ENCODE measurements around the gene TUBD1.
"Not testable (repeated sequence)": the region's sequence is repeated elsewhere in the genome, so short reads cannot be mapped to it uniquely, and the experiment has no call there.

Gene TUBD1, protein sequence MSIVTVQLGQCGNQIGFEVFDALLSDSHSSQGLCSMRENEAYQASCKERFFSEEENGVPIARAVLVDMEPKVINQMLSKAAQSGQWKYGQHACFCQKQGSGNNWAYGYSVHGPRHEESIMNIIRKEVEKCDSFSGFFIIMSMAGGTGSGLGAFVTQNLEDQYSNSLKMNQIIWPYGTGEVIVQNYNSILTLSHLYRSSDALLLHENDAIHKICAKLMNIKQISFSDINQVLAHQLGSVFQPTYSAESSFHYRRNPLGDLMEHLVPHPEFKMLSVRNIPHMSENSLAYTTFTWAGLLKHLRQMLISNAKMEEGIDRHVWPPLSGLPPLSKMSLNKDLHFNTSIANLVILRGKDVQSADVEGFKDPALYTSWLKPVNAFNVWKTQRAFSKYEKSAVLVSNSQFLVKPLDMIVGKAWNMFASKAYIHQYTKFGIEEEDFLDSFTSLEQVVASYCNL

DNA sequence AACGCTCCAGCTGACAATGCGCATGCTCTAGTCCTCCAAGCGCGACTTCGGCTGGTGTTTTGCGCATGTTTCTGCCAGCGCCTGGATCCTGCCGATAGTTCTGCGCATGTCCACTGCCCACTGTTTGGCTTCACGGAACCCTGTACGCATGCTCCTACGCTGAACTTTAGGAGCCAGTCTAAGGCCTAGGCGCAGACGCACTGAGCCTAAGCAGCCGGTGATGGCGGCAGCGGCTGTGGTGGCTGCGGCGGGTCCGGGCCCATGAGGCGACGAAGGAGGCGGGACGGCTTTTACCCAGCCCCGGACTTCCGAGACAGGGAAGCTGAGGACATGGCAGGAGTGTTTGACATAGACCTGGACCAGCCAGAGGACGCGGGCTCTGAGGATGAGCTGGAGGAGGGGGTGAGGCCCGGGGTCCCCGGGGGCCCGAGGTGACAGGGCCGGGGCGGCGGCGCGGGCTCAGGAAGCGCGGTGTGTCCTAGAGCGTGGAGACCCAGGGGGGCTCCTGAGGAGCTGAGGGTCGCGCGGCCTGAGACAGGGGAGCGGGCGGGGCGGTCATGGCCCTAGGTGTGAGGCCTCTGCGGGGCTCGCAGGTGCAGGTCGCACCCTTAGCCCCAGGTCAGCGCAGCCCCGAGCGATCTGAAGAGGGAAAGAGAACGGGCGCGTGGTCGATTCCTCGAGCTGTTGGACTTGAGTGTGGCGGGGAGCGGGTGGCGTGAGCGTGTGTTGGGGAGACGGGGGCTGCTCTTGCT is at the start of gene TUBD1, which contains the start of gene RPS6KB1:
TUBD1 (minus strand) TSS at position 20 of the 752 bp plus-strand sequence. CDS start 1,941 bp downstream, outside the sequence.
RPS6KB1 (plus strand) TSS at position 198 of the 752 bp plus-strand sequence; CDS start at position 262, 64 bp downstream.
- Histone ChIP-seq H3K4me1 (ENCODE audit: insufficient read depth, low read length) (0 out of 2 replicates have a peak, but pooled peaks cover 6% of the 10 kb centered on the region), H3K27me3 (ENCODE audit: insufficient read depth, low read length) (no peaks in the 10 kb centered on the region), H3K36me3 (ENCODE audit: insufficient read depth, low read depth, low read length) (peaks cover 12% of the 10 kb centered on the region), H3K4me3 (ENCODE audit: low read length) (peak within 1 kb of the TSS; percentile 89), H3K27ac (ENCODE audit: low read length) (no peak within 1 kb of the TSS), H3K9me3 (ENCODE audit: insufficient read depth, low read depth, low read length) (no peaks in the 10 kb centered on the region), H3K9ac (ENCODE audit: low read depth, low read length) (peak within 1 kb of the TSS; percentile 76; the same call in 1 of the 2 replicates)

DNA sequence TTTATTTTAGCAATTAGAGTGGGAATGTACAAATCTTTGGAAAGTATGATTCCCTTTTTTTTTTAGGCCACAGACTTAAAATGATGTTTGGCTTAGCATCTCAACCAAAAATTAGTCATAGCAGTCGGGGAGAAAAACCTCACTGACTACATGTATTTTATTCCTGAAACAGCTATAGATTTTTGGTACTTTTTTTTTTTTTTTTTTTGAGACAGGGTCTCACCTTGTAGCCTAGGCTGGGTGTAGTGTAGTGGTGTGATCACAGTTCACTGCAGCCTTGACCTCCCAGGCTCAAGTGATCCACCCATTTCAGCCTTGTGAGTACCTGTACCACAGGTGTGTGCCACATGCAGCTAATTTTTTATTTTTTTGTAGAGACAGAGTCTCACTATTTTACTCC is 48.4 kb upstream of the TUBD1 start:
- H3K9ac ChIP-seq (ENCODE audit: low read depth, low read length) = no peak overlapping the region
- no peaks in the 10 kb centered on the region for H3K4me1 ChIP-seq (ENCODE audit: insufficient read depth, low read length)
- H3K36me3 ChIP-seq (ENCODE audit: insufficient read depth, low read depth, low read length) = peaks cover 47% of the 10 kb centered on the region
- H3K27me3 ChIP-seq (ENCODE audit: insufficient read depth, low read length) = no peaks in the 10 kb centered on the region
- H3K27ac ChIP-seq (ENCODE audit: low read length) = no peak overlapping the region
- no peaks in the 10 kb centered on the region for H3K9me3 ChIP-seq (ENCODE audit: insufficient read depth, low read depth, low read length)
- H3K4me3 ChIP-seq (ENCODE audit: low read length) = no peak overlapping the region

DNA sequence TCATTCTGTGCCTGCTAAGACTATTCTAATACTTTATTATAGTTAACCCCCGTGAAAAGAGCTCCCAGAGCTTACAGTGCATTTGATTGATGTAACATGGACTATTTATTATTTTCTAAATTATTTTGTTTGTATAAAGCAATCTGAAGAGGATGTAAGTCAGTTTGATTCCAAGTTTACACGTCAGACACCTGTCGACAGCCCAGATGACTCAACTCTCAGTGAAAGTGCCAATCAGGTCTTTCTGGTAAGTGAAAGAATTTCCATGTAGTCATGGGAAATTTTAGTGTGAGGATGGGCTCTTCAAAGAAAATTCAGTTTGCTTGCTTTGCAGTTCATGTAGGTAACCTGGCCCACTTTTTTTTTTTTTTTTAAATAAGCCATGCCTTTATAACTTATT is 48.0 kb upstream of the TUBD1 start:
- H3K36me3 ChIP-seq (ENCODE audit: insufficient read depth, low read depth, low read length) = peaks cover 47% of the 10 kb centered on the region

DNA sequence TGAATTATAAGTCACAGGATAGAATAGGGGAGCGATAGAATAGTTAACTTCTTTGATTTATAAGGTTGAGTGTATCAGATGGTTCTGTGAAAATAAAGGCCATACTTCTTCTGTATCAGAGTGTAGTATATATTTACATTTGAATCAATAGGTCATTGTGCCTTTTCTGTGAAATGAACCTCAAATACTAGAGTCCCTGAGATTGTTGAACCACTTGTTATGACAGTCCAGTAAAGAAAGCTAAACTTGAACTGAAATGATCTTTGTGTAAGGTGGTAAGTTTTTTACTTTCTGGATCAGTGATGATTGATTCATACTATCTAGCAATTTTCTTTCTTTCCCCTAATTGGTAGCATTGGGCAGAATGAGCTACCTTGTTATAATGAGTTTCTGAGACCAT is 40.6 kb upstream of the TUBD1 start:
- not testable (repeated sequence) for H3K9ac ChIP-seq (ENCODE audit: low read depth, low read length); H3K4me3 ChIP-seq (ENCODE audit: low read length); H3K27me3 ChIP-seq (ENCODE audit: insufficient read depth, low read length); H3K9me3 ChIP-seq (ENCODE audit: insufficient read depth, low read depth, low read length); H3K27ac ChIP-seq (ENCODE audit: low read length); H3K4me1 ChIP-seq (ENCODE audit: insufficient read depth, low read length)
- peaks cover 71% of the 10 kb centered on the region for H3K36me3 ChIP-seq (ENCODE audit: insufficient read depth, low read depth, low read length)

More for the DNA sequence above, 48.0 kb upstream of the TUBD1 start:
- H3K4me3 ChIP-seq (ENCODE audit: low read length); H3K9ac ChIP-seq (ENCODE audit: low read depth, low read length); H3K9me3 ChIP-seq (ENCODE audit: insufficient read depth, low read depth, low read length); H3K4me1 ChIP-seq (ENCODE audit: insufficient read depth, low read length); H3K27ac ChIP-seq (ENCODE audit: low read length); H3K27me3 ChIP-seq (ENCODE audit: insufficient read depth, low read length): not testable (repeated sequence)

DNA sequence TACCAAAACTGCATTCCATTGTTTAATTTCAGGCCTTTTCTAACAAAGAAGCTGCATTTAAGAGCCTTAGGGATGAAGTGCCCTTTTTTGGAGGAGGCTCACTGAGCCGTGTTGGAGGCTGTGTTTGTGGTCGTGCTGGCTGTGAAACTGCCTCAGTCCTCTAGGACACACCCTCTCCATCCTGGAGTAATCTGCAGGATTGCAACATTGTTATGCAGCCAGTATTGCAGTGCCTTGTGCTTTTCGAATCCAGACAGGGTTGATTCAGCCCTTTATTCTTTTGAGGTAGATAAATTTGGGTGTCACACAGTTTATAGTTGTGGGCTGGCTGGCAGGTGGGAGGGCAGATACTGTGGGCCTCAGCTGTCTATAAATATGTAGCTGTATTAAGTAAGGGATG is 38.0 kb upstream of the TUBD1 start:
- H3K27me3 ChIP-seq (ENCODE audit: insufficient read depth, low read length); H3K4me1 ChIP-seq (ENCODE audit: insufficient read depth, low read length); H3K27ac ChIP-seq (ENCODE audit: low read length); H3K9ac ChIP-seq (ENCODE audit: low read depth, low read length); H3K9me3 ChIP-seq (ENCODE audit: insufficient read depth, low read depth, low read length); H3K4me3 ChIP-seq (ENCODE audit: low read length): not testable (repeated sequence)
- H3K36me3 ChIP-seq (ENCODE audit: insufficient read depth, low read depth, low read length) = peaks cover 67% of the 10 kb centered on the region

DNA sequence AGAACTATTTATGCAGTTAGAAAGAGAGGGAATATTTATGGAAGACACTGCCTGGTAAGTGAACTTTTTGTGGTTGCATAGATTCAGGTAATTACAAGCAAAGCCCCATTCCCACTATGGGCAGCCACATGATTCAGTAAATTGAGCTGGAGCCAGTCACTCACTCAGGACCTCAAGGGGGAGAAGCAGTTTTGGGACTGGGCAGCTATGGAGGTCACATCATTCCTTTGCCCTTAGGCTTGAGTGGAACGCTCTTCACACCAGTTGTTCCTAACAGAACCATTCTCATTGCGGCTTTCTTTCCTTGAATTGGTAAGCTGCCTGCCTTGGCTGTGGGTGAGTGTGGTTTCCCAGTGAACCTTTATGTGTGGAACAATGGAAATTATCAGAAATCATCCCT is 37.4 kb upstream of the TUBD1 start:
- H3K27me3 ChIP-seq (ENCODE audit: insufficient read depth, low read length); H3K4me3 ChIP-seq (ENCODE audit: low read length); H3K9me3 ChIP-seq (ENCODE audit: insufficient read depth, low read depth, low read length); H3K9ac ChIP-seq (ENCODE audit: low read depth, low read length); H3K27ac ChIP-seq (ENCODE audit: low read length); H3K4me1 ChIP-seq (ENCODE audit: insufficient read depth, low read length): not testable (repeated sequence)
- peaks cover 68% of the 10 kb centered on the region for H3K36me3 ChIP-seq (ENCODE audit: insufficient read depth, low read depth, low read length)

DNA sequence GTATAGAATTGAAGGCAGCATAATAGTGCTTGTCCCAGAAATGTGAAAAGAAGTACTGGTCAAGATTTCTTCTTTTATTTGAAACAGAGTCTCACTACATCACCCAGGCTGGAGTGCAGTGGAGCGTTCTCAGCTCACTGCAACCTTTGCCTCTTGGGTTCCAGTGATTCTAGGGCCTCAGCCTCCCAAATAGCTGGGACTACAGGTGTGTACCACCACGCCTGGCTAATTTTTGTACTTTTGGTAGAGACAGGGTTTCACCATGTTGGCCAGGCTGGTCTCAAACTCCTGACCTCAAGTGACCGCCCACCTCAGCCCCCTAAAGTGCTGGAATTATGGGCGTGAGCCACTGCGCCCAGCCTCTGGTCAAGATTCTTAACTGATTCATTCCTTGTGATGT is 27.9 kb upstream of the TUBD1 start:
- H3K9me3 ChIP-seq (ENCODE audit: insufficient read depth, low read depth, low read length); H3K4me1 ChIP-seq (ENCODE audit: insufficient read depth, low read length); H3K27me3 ChIP-seq (ENCODE audit: insufficient read depth, low read length); H3K9ac ChIP-seq (ENCODE audit: low read depth, low read length); H3K4me3 ChIP-seq (ENCODE audit: low read length); H3K27ac ChIP-seq (ENCODE audit: low read length): not testable (repeated sequence)
- peaks cover 29% of the 10 kb centered on the region for H3K36me3 ChIP-seq (ENCODE audit: insufficient read depth, low read depth, low read length)

DNA sequence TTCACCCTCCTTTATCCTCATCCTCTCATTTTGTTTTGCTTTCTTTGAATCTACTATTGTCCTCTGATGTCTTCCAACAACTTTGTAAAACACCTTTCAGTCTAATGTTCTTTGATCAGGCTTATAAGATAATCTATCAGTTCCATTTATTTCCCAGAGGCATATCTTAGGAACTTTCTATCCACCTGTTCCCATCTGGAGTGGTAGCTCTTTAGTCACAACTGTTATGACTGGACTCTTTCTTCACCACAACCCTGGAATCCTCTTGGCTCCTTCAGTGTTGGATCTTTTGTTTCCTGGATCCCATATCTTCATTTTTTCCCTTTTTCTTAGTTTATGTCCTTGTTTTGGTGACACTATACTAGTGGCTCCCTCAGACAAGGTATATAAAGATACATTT is 23.7 kb upstream of the TUBD1 start:
- Histone ChIP-seq H3K27ac (ENCODE audit: low read length) (no peak overlapping the region), H3K4me3 (ENCODE audit: low read length) (no peak overlapping the region), H3K4me1 (ENCODE audit: insufficient read depth, low read length) (no peaks in the 10 kb centered on the region), H3K27me3 (ENCODE audit: insufficient read depth, low read length) (no peaks in the 10 kb centered on the region), H3K36me3 (ENCODE audit: insufficient read depth, low read depth, low read length) (peaks cover 51% of the 10 kb centered on the region), H3K9me3 (ENCODE audit: insufficient read depth, low read depth, low read length) (no peaks in the 10 kb centered on the region), H3K9ac (ENCODE audit: low read depth, low read length) (no peak overlapping the region)

DNA sequence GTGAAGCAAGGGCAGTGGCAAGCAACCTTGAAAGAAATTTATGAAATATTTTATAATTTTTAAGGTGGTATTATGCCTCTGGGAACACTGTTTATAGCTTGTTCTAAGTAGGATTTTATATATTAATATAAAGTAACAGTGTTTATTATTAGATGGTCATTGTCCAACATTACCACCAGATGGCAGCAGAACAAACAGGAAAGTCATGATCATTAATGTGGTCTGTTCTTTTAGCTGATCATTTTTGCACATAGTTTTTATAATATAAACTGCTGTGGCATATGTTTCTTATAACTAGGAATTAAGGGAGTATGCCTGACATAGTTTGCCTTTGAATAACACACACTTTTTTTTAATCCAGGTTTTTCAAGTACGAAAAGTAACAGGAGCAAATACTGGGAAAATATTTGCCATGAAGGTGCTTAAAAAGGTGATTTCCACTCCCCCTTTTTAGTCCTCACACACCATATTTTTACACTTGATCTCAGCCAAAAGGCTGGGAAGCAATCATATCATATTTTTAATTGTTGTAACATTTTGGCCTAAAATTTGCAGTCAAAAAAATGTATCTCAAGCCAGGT is 21.6 kb upstream of the TUBD1 start:
- peaks cover 43% of the 10 kb centered on the region for H3K36me3 ChIP-seq (ENCODE audit: insufficient read depth, low read depth, low read length)
- H3K27ac ChIP-seq (ENCODE audit: low read length) = no peak overlapping the region

DNA sequence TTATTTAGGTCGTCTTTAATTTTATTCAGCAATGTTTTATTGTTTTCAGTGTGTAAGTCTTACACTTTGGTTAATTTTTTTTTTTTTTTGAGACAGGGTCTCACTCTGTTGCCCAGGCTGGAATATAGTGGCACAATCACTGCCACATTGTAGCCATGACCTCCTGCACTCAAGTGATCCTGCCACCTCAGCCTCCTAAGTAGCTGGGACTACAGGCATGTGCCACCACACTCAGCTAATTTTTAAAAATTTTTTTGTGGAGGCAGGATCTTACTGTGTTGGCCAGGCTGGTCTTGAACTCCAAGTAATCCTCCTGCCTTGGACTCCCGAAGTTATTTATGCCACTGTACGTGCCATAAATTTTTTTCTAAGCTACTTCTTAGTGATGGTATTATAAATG is 14.7 kb upstream of the TUBD1 start:
- Histone ChIP-seq H3K9ac (ENCODE audit: low read depth, low read length) (no peak overlapping the region), H3K4me1 (ENCODE audit: insufficient read depth, low read length) (no peaks in the 10 kb centered on the region), H3K27ac (ENCODE audit: low read length) (no peak overlapping the region), H3K9me3 (ENCODE audit: insufficient read depth, low read depth, low read length) (no peaks in the 10 kb centered on the region), H3K4me3 (ENCODE audit: low read length) (no peak overlapping the region), H3K27me3 (ENCODE audit: insufficient read depth, low read length) (no peaks in the 10 kb centered on the region), H3K36me3 (ENCODE audit: insufficient read depth, low read depth, low read length) (0 out of 2 replicates have a peak, but pooled peaks cover 10% of the 10 kb centered on the region)

More for the DNA sequence above, 21.6 kb upstream of the TUBD1 start:
- Histone ChIP-seq H3K27me3 (ENCODE audit: insufficient read depth, low read length) (no peaks in the 10 kb centered on the region), H3K4me3 (ENCODE audit: low read length) (no peak overlapping the region), H3K4me1 (ENCODE audit: insufficient read depth, low read length) (no peaks in the 10 kb centered on the region), H3K9me3 (ENCODE audit: insufficient read depth, low read depth, low read length) (no peaks in the 10 kb centered on the region), H3K9ac (ENCODE audit: low read depth, low read length) (no peak overlapping the region)

DNA sequence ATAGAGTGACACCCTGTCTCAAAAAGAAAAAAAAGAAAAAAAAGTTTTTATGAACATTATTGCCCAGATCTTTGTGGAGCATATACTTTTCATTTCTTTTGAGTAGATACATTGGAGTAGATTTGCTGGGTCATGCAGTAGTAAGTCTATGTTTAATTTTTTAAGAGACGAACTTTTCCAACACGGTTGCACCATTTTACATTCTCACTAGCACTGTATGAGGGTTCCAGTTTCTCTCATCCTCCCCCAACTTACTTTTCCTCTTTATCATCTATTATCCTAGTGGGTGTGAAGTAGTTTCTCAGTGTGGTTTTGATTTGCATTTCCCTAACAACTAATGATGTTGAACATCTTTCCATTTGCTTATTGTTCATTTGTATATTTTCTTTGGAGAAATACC is 10.7 kb upstream of the TUBD1 start:
- H3K36me3 ChIP-seq (ENCODE audit: insufficient read depth, low read depth, low read length) = no peaks in the 10 kb centered on the region

More for the DNA sequence above, 10.7 kb upstream of the TUBD1 start:
- Histone ChIP-seq H3K27ac (ENCODE audit: low read length) (no peak overlapping the region), H3K4me1 (ENCODE audit: insufficient read depth, low read length) (no peaks in the 10 kb centered on the region), H3K27me3 (ENCODE audit: insufficient read depth, low read length) (no peaks in the 10 kb centered on the region), H3K9ac (ENCODE audit: low read depth, low read length) (no peak overlapping the region), H3K4me3 (ENCODE audit: low read length) (no peak overlapping the region), H3K9me3 (ENCODE audit: insufficient read depth, low read depth, low read length) (no peaks in the 10 kb centered on the region)

All from iPS-20b (cell line).